OCI-LY1 (cell line): ENCODE measurements around the gene ATP1B1.

Source experiments
- CTCF ChIP-seq: fragments of 200-600 bp; sonication (generic), shearing (Covaris generic); IDR thresholded peaks from 2 replicates; pipeline ENCODE4 v1.5.1; 2017; ENCODE audit warnings: mild to moderate bottlenecking, antibody characterized with exemption, low read length, moderate library complexity, mixed read lengths
- EZH2 ChIP-seq: fragments of 200-600 bp; sonication (generic), shearing (Covaris generic); IDR thresholded peaks from 2 replicates; pipeline ENCODE4 v1.8.0; 2017; ENCODE audit warnings: borderline replicate concordance, mixed run types, mild to moderate bottlenecking, antibody characterized with exemption, low read length, moderate library complexity, mixed read lengths

GRCh38 chr1:169141356-169141755 lies 34.9 kb downstream of the ATP1B1 start:
- no peak for TF ChIP-seq CTCF
- TF ChIP-seq EZH2, result no peak
